DND-41 (cell line): Measurements from ENCODE around the gene PPP2R2D.

Source experiments
- CTCF ChIP-seq: IDR thresholded peaks from 2 replicates; pipeline ENCODE4 v1.5.1; 2012; ENCODE audit warnings: borderline replicate concordance, low read length, moderate library complexity, mild to moderate bottlenecking; ENCODE audit not compliant: poor library complexity, severe bottlenecking; ENCODE audit errors: extremely low read depth
- EZH2 ChIP-seq: IDR thresholded peaks from 3 replicates; pipeline ENCODE4 v1.6.1; 2012; ENCODE audit warnings: borderline replicate concordance, low read depth, mild to moderate bottlenecking, moderate library complexity, low read length, inconsistent platforms; ENCODE audit not compliant: severe bottlenecking

GRCh38 chr10:131909929-131910328 is 9.1 kb downstream of the PPP2R2D start:
- TF ChIP-seq CTCF (no peak), EZH2 (no peak)
